ENCODE measurements around the gene TBL1XR1. TPM values are rescaled to one million over a fixed set of nuclear protein-coding genes. Genes with fewer than 3 reads are reported as not detected.
A peak's percentile ranks its signal among the peaks of the same experiment; 100 is the strongest.

TBL1XR1 gene
- total RNA-seq, 2 donors from 2014 or later, result 131 to 180 TPM

GRCh38 chr3:176971613-176972174 lies 225.6 kb downstream of the TBL1XR1 start:
- peak; percentile 26 for ATAC-seq (replicated peaks)
- H3K4me1 Mint-ChIP-seq, result no peaks in the 10 kb centered on the region
- no peak overlapping the region for H3K4me3 Mint-ChIP-seq
- H3K27ac Mint-ChIP-seq, result no peak overlapping the region
- H3K27me3 Mint-ChIP-seq, result no peaks in the 10 kb centered on the region
- H3K9me3 Mint-ChIP-seq, result no peaks in the 10 kb centered on the region
- H3K36me3 Mint-ChIP-seq (ENCODE audit: low read depth), result no peaks in the 10 kb centered on the region

GRCh38 chr3:176970770-176971169 lies 226.5 kb downstream of the TBL1XR1 start:
- H3K4me1 Mint-ChIP-seq, result peaks cover 3% of the 10 kb centered on the region
- H3K4me3 Mint-ChIP-seq, result no peak overlapping the region
- H3K27ac Mint-ChIP-seq, result no peak overlapping the region
- H3K9me3 Mint-ChIP-seq, result no peaks in the 10 kb centered on the region
- H3K36me3 Mint-ChIP-seq (ENCODE audit: low read depth), result no peaks in the 10 kb centered on the region
- H3K27me3 Mint-ChIP-seq, result no peaks in the 10 kb centered on the region
- ATAC-seq (replicated peaks), result no peak

DNA sequence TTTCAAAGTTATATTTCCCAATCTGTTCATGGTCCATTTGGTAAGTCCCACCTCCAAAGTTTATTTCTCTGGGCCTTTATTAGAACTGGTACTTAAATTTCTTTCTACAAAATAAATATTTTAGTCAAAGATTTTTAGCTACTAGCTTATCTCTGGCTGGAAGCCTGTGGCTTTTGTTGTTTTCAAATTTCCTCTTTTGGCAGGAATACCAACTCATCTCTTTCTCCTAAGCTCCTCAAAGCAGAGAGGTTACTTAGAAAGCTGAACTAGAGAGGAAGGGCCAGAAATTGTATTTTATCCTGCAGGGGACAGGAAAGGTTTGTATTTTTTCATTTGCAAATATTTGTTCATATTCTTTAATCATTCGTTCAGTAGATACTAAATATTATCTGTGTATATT lies 227.8 kb downstream of the TBL1XR1 start:
- Mint-ChIP-seq H3K27ac (no peak overlapping the region), H3K36me3 (ENCODE audit: low read depth) (no peaks in the 10 kb centered on the region), H3K27me3 (no peaks in the 10 kb centered on the region), H3K4me3 (no peak overlapping the region), H3K4me1 (peaks cover 6% of the 10 kb centered on the region), H3K9me3 (no peaks in the 10 kb centered on the region)
- no peak for ATAC-seq (replicated peaks)

All from activated T-helper 17 cell treated with anti-CD3 and anti-CD28 coated beads, Interleukin-2, amount 50 U/mL, for 72 hours (primary cell).